Measurements from ENCODE around the gene PPY. TPM values are rescaled to one million over a fixed set of nuclear protein-coding genes. Genes with fewer than 3 reads are reported as not detected.

PPY gene
- total RNA-seq, 1 donor from 2014 or later = not detected

- H3K27ac Mint-ChIP-seq (ENCODE audit: unreplicated experiment) = peak overlapping the region; percentile 88
- H3K4me3 Mint-ChIP-seq = no peak overlapping the region
- no peaks in the 10 kb centered on the region for H3K27me3 Mint-ChIP-seq (ENCODE audit: low read depth)
- no peak for DNase-seq (ENCODE audit: low read depth, low spot score)
- no peaks in the 10 kb centered on the region for H3K9me3 Mint-ChIP-seq
- TF ChIP-seq CTCF (conservative IDR thresholded peaks at IDR 0.05) = no peak
- peaks cover 11% of the 10 kb centered on the region for H3K4me1 Mint-ChIP-seq
- peaks cover 2% of the 10 kb centered on the region for H3K36me3 Mint-ChIP-seq (ENCODE audit: low read depth)
These were observed 50.2 kb downstream of the PPY start for GRCh38 chr17:43891851-43892646.

Other genes starting within 250 kb of the PPY start
- gene SOST, start 183.7 kb downstream of the PPY start, total RNA-seq = not detected in 2 replicates
- 33.3 and 33.8 TPM in 2 replicates for gene DUSP3, start 163.5 kb downstream of the PPY start, total RNA-seq
- not detected in 2 replicates for gene CFAP97D1, start 162.0 kb downstream of the PPY start, total RNA-seq
- gene MPP3, start 109.3 kb downstream of the PPY start, total RNA-seq = 13.8 and 14.4 TPM in 2 replicates
- not detected in 2 replicates for gene CD300LG, start 95.3 kb downstream of the PPY start, total RNA-seq
- gene MPP2, start 34.9 kb downstream of the PPY start, total RNA-seq = 26.8 and 29.8 TPM in 2 replicates
- not detected in 2 replicates for gene PYY, start 11.5 kb upstream of the PPY start, total RNA-seq
- 0.93 and 1.1 TPM in 2 replicates for gene NAGS, start 62.1 kb upstream of the PPY start, total RNA-seq
- 24.0 and 26.9 TPM in 2 replicates for gene TMEM101, start 72.5 kb upstream of the PPY start, total RNA-seq
- gene LSM12, start 124.2 kb upstream of the PPY start, total RNA-seq = 59.7 and 60.9 TPM in 2 replicates
- gene G6PC3, start 128.3 kb upstream of the PPY start, total RNA-seq = 81.1 and 88.6 TPM in 2 replicates
- 27.1 and 27.2 TPM in 2 replicates for gene HDAC5, start 181.2 kb upstream of the PPY start, total RNA-seq
- 22.1 and 23.3 TPM in 2 replicates for gene HROB, start 199.5 kb upstream of the PPY start, total RNA-seq
- gene ASB16, start 228.2 kb upstream of the PPY start, total RNA-seq = 0.25 and 0.26 TPM in 2 replicates
- 33.5 and 33.7 TPM in 2 replicates for gene TMUB2, start 244.5 kb upstream of the PPY start, total RNA-seq

Measured in neural crest cell (in vitro differentiated cells).